Osteocyte (in vitro differentiated cells): ENCODE data around the gene KIAA1217. TPM values are rescaled to one million over a fixed set of nuclear protein-coding genes. Genes with fewer than 3 reads are reported as not detected.
"Not testable (repeated sequence)": the region's sequence is repeated elsewhere in the genome, so short reads cannot be mapped to it uniquely, and the experiment has no call there.

Experiments
- DNase-seq: peaks from one replicate; pipeline ENCODE4 v3.0.0; 2021; ENCODE audit warnings: mixed read lengths; ENCODE audit not compliant: unreplicated experiment; ENCODE audit errors: extremely low spot score
- H3K27ac Mint-ChIP-seq: one replicate; pipeline ENCODE4 v1.8.0; 2021; ENCODE audit warnings: mild to moderate bottlenecking, mixed read lengths; ENCODE audit not compliant: unreplicated experiment
- H3K27me3 Mint-ChIP-seq: one replicate; pipeline ENCODE4 v1.8.0; 2021; ENCODE audit warnings: mixed read lengths; ENCODE audit not compliant: unreplicated experiment
- H3K36me3 Mint-ChIP-seq: one replicate; pipeline ENCODE4 v1.8.0; 2021; ENCODE audit warnings: mixed read lengths; ENCODE audit not compliant: unreplicated experiment
- H3K4me1 Mint-ChIP-seq: one replicate; pipeline ENCODE4 v1.8.0; 2021; ENCODE audit warnings: mixed read lengths; ENCODE audit not compliant: unreplicated experiment
- H3K4me3 Mint-ChIP-seq: one replicate; pipeline ENCODE4 v1.8.0; 2021; ENCODE audit warnings: mild to moderate bottlenecking, moderate library complexity, mixed read lengths; ENCODE audit not compliant: unreplicated experiment
- H3K9me3 Mint-ChIP-seq: one replicate; pipeline ENCODE4 v1.8.0; 2021; ENCODE audit warnings: mixed read lengths; ENCODE audit not compliant: unreplicated experiment
- total RNA-seq: library from RNA; stranded (reverse); gene quantifications from 2 replicates; pipeline ENCODE4 v1.2.1, GENCODE V29; 2021
- TF ChIP-seq, protein P1 (sequence below): fragments of 200-600 bp; sonication (generic); IDR thresholded peaks from 2 replicates; pipeline ENCODE4 v1.5.0; 2021; ENCODE audit warnings: antibody characterized with exemption, mild to moderate bottlenecking, moderate library complexity

KIAA1217 gene
- total RNA-seq, 1 donor from 2014 or later, result 2.8 TPM

DNA sequence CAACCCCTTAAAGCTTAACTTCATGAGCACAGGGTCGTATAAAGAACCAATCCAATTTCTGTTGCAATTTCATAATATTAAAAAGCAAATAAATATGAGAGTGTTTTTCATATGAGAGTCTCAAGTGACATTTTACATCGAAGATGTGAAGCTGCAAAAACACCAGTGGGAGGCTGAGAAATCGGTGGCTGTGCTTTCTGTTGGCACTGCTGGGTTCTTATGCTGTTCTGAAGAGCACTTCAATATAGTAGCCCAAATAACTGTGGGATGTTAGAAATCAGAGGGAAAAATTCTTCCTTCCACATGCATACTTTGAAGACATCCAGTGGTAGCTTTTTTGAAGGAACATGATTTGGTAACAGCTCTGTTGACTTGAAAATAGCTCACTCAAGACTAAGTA lies 269.0 kb downstream of the KIAA1217 start:
- H3K27ac Mint-ChIP-seq, result no peak overlapping the region
- no peaks in the 10 kb centered on the region for H3K27me3 Mint-ChIP-seq

DNA sequence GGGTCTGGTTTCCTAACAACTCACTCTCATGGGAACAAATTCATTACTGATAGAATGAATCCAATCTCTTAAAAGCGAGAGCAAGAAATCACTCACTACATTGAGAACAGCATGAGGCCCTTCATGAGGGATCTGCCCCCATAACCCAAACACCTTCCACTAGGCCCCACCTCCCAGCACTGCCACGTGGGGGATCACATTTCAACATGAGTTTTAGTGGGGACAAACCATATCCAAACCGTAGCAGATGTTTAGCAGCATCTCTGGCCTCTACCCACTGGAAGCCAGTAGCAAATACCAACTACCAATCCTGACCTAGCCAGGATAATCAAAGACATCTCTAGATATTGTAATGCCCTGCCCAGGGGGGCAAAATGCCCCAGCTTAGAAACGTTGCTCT lies 270.9 kb downstream of the KIAA1217 start:
- H3K9me3 Mint-ChIP-seq, result peaks cover 6% of the 10 kb centered on the region
- TF ChIP-seq, protein P1, sequence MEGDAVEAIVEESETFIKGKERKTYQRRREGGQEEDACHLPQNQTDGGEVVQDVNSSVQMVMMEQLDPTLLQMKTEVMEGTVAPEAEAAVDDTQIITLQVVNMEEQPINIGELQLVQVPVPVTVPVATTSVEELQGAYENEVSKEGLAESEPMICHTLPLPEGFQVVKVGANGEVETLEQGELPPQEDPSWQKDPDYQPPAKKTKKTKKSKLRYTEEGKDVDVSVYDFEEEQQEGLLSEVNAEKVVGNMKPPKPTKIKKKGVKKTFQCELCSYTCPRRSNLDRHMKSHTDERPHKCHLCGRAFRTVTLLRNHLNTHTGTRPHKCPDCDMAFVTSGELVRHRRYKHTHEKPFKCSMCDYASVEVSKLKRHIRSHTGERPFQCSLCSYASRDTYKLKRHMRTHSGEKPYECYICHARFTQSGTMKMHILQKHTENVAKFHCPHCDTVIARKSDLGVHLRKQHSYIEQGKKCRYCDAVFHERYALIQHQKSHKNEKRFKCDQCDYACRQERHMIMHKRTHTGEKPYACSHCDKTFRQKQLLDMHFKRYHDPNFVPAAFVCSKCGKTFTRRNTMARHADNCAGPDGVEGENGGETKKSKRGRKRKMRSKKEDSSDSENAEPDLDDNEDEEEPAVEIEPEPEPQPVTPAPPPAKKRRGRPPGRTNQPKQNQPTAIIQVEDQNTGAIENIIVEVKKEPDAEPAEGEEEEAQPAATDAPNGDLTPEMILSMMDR, result no peak
- DNase-seq, result no peak
- H3K4me3 Mint-ChIP-seq, result no peak overlapping the region
- H3K27ac Mint-ChIP-seq, result no peak overlapping the region
- H3K36me3 Mint-ChIP-seq, result peaks cover 8% of the 10 kb centered on the region
- no peaks in the 10 kb centered on the region for H3K27me3 Mint-ChIP-seq
- peaks cover 10% of the 10 kb centered on the region for H3K4me1 Mint-ChIP-seq

More for the DNA sequence above, 269.0 kb downstream of the KIAA1217 start:
- TF ChIP-seq, protein P1, result no peak
- no peak for DNase-seq
- Mint-ChIP-seq H3K4me1 (no peaks in the 10 kb centered on the region), H3K36me3 (peaks cover 8% of the 10 kb centered on the region), H3K4me3 (no peak overlapping the region), H3K9me3 (peaks cover 11% of the 10 kb centered on the region)

DNA sequence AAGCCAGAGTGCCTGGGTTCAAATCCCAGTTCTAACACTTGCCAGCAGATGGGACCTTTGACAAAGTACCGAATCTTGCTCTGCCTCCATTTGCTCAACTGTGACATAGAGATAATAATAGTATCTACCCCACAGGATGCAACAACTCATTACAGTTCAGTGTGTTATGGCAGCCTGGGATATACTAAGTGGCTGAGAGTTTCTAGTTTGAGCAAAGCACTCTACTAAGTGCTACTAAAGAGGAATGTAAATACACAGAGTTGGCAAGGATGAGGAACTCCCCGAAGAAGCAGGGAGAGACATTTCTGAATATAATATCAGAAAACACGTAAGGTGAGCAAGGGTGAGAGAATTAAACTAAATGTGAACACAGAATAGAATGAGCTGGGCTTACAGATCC lies 271.5 kb downstream of the KIAA1217 start:
- Mint-ChIP-seq H3K4me1 (peaks cover 11% of the 10 kb centered on the region), H3K27me3 (no peaks in the 10 kb centered on the region), H3K4me3 (no peak overlapping the region), H3K9me3 (peaks cover 7% of the 10 kb centered on the region), H3K36me3 (peaks cover 6% of the 10 kb centered on the region), H3K27ac (no peak overlapping the region)
- DNase-seq, result no peak
- TF ChIP-seq, protein P1, result no peak

DNA sequence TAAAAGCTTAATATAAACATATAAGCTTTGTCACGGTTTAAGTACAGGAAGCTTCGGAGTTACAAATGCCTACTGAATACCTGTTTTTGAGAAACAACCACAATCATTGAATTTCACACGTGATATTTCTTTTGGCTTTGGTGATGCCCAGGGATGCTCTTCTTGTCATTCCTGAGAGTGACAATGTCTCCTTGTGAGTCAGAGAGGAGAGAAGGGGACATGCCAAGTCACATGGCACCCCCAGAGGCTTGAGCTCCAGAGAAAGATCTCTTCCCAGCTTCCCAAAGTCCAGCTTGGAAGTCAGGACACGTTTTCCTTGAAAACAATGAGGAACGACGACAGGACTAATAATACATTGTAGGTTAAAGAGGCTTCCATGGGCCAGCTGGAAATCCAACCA lies 272.3 kb downstream of the KIAA1217 start:
- Mint-ChIP-seq H3K4me1 (peaks cover 11% of the 10 kb centered on the region), H3K27me3 (no peaks in the 10 kb centered on the region), H3K36me3 (peaks cover 3% of the 10 kb centered on the region), H3K27ac (no peak overlapping the region), H3K9me3 (peaks cover 9% of the 10 kb centered on the region), H3K4me3 (no peak overlapping the region)
- DNase-seq, result no peak
- TF ChIP-seq, protein P1, result no peak

- DNase-seq, H3K9me3 Mint-ChIP-seq, H3K4me3 Mint-ChIP-seq, H3K27ac Mint-ChIP-seq, H3K27me3 Mint-ChIP-seq, H3K36me3 Mint-ChIP-seq: not testable (repeated sequence)
- H3K4me1 Mint-ChIP-seq, result peaks cover 11% of the 10 kb centered on the region
Observed at GRCh38 chr10:24482713-24483112, 273.8 kb downstream of the KIAA1217 start.

- H3K9me3 Mint-ChIP-seq, result peaks cover 9% of the 10 kb centered on the region
Observed at GRCh38 chr10:24483701-24484100, 274.8 kb downstream of the KIAA1217 start.

More at GRCh38 chr10:24483701-24484100, 274.8 kb downstream of the KIAA1217 start:
- peaks cover 11% of the 10 kb centered on the region for H3K4me1 Mint-ChIP-seq
- peaks cover 3% of the 10 kb centered on the region for H3K36me3 Mint-ChIP-seq
- TF ChIP-seq, protein P1, result no peak
- DNase-seq, result no peak
- no peak overlapping the region for H3K4me3 Mint-ChIP-seq
- peak overlapping the region; percentile 38 for H3K27ac Mint-ChIP-seq
- peaks cover 2% of the 10 kb centered on the region for H3K27me3 Mint-ChIP-seq
